Activated CD8-positive, alpha-beta T cell treated with anti-CD3 and anti-CD28 coated beads for 36 hours (primary cell): Measurements from ENCODE around the gene RPS6KC1. TPM values are rescaled to one million over a fixed set of nuclear protein-coding genes. Genes with fewer than 3 reads are reported as not detected.
"Not testable (repeated sequence)": the region's sequence is repeated elsewhere in the genome, so short reads cannot be mapped to it uniquely, and the experiment has no call there.

ENCODE experiments used
- ATAC-seq: fragments of 200-7000 bp; cut with Tn5 transposase; one replicate; pipeline ENCODE4 v1.10.0; 2021; ENCODE audit warnings: mild to moderate bottlenecking, moderate library complexity
- CTCF ChIA-PET: fragments of 350-600 bp; sonication (Branson Sonifier 250); formaldehyde crosslinking; loops from one replicate; lab custom pipeline; 2021; ENCODE audit warnings: antibody characterized with exemption; lab: Charles Lee
- POLR2A ChIA-PET: fragments of 350-600 bp; sonication (Branson Sonifier 250); formaldehyde crosslinking; loops from one replicate; lab custom pipeline; 2021; ENCODE audit warnings: antibody characterized with exemption; lab: Charles Lee
- DNase-seq: peaks from one replicate; pipeline ENCODE4 v3.0.0-alpha.2; 2020
- H3K27ac Mint-ChIP-seq: one replicate; pipeline ENCODE4 v1.8.0; 2021; ENCODE audit warnings: mild to moderate bottlenecking, mixed read lengths
- H3K27me3 Mint-ChIP-seq: one replicate; pipeline ENCODE4 v1.8.0; 2021; ENCODE audit warnings: mixed read lengths
- H3K36me3 Mint-ChIP-seq: one replicate; pipeline ENCODE4 v1.8.0; 2021; ENCODE audit warnings: low read depth, mixed read lengths
- H3K4me1 Mint-ChIP-seq: one replicate; pipeline ENCODE4 v1.8.0; 2021; ENCODE audit warnings: low read depth, mixed read lengths
- H3K4me3 Mint-ChIP-seq: one replicate; pipeline ENCODE4 v1.8.0; 2021; ENCODE audit warnings: mild to moderate bottlenecking, moderate library complexity, mixed read lengths
- H3K9me3 Mint-ChIP-seq: one replicate; pipeline ENCODE4 v1.8.0; 2021; ENCODE audit warnings: mixed read lengths
- CTCF ChIP-seq: fragments of 200-600 bp; IDR thresholded peaks from one replicate; pipeline ENCODE4 v1.8.0; 2022; ENCODE audit warnings: antibody characterized with exemption, mild to moderate bottlenecking
- intact Hi-C: fragments of 100-400 bp; cut with micrococcal nuclease; formaldehyde crosslinking; loops from one replicate; pipeline ENCODE4 v1.10.0; 2022
- total RNA-seq, 2 experiments: library from RNA; stranded (reverse); gene quantifications; one replicate each; pipeline ENCODE4 v1.2.3, GENCODE V29; 2021

Gene RPS6KC1
- total RNA-seq, 2 experiments from 2014 or later, result 5.3 TPM

- peak within 1 kb of the TSS; percentile 100 for H3K27ac Mint-ChIP-seq
- intact Hi-C loops, result loop anchor here (1.0 kb wide), 1 partner anchor 36 kb away; the partner anchor contains the start of gene RPS6KC1
- TF ChIP-seq CTCF, result no peak
- no peaks in the 10 kb centered on the region for H3K9me3 Mint-ChIP-seq
- H3K4me3 Mint-ChIP-seq, result peak within 1 kb of the TSS; percentile 96
- ATAC-seq, result peak; percentile 98
- no peaks in the 10 kb centered on the region for H3K27me3 Mint-ChIP-seq
- H3K4me1 Mint-ChIP-seq, result peaks cover 26% of the 10 kb centered on the region
- peak; percentile 98 for DNase-seq
- ChIA-PET POLR2A (interaction anchor here (1.0 kb wide), 1 partner anchor 10 kb away, joined by 3 read pairs; no protein-coding TSS in a partner anchor), CTCF (interaction anchor here (1.9 kb wide), 1 partner anchor 19 kb away, joined by 7 read pairs; no protein-coding TSS in a partner anchor)
- peaks cover 17% of the 10 kb centered on the region for H3K36me3 Mint-ChIP-seq
These were observed 35.7 kb upstream of the RPS6KC1 start, which contains the start of gene ANGEL2 for GRCh38 chr1:213015099-213016050. Gene ANGEL2 (minus strand): TSS chr1:213015867. CDS start chr1:213015671, 196 bp downstream.

GRCh38 chr1:213017447-213018273 lies 33.4 kb upstream of the RPS6KC1 start:
- intact Hi-C loops, result no loop called here
- Mint-ChIP-seq H3K36me3 (peaks cover 5% of the 10 kb centered on the region), H3K27me3 (no peaks in the 10 kb centered on the region), H3K4me1 (peaks cover 17% of the 10 kb centered on the region), H3K4me3 (no peak overlapping the region), H3K9me3 (no peaks in the 10 kb centered on the region), H3K27ac (no peak overlapping the region)
- no peak for TF ChIP-seq CTCF
- ATAC-seq (no peak), DNase-seq (no peak)
- CTCF ChIA-PET, result no interaction called here
- POLR2A ChIA-PET, result no interaction called here

- ATAC-seq (no peak), DNase-seq (no peak)
- peaks cover 4% of the 10 kb centered on the region for H3K4me1 Mint-ChIP-seq
- no peaks in the 10 kb centered on the region for H3K36me3 Mint-ChIP-seq
- intact Hi-C loops, result no loop called here
- TF ChIP-seq CTCF, result no peak
- ChIA-PET POLR2A (no interaction called here), CTCF (interaction anchor here (1.3 kb wide), 1 partner anchor 31 kb away, joined by 3 read pairs; the partner anchor contains the start of gene RPS6KC1)
- no peak overlapping the region for H3K27ac Mint-ChIP-seq
- H3K27me3 Mint-ChIP-seq, result peaks cover 7% of the 10 kb centered on the region
- no peaks in the 10 kb centered on the region for H3K9me3 Mint-ChIP-seq
- H3K4me3 Mint-ChIP-seq, result no peak overlapping the region
These were observed 31.6 kb upstream of the RPS6KC1 start for GRCh38 chr1:213019450-213019849.

GRCh38 chr1:213020016-213020415 lies 31.0 kb upstream of the RPS6KC1 start:
- Mint-ChIP-seq H3K27me3 (peaks cover 8% of the 10 kb centered on the region), H3K27ac (no peak overlapping the region), H3K36me3 (no peaks in the 10 kb centered on the region), H3K4me3 (no peak overlapping the region), H3K9me3 (no peaks in the 10 kb centered on the region), H3K4me1 (peaks cover 3% of the 10 kb centered on the region)
- ATAC-seq, result no peak
- TF ChIP-seq CTCF, result no peak
- CTCF ChIA-PET, result interaction anchor here (1.3 kb wide), 1 partner anchor 31 kb away, joined by 3 read pairs; the partner anchor contains the start of gene RPS6KC1
- intact Hi-C loops, result no loop called here
- DNase-seq, result no peak
- POLR2A ChIA-PET, result no interaction called here

- CTCF ChIA-PET, POLR2A ChIA-PET, ATAC-seq, H3K9me3 Mint-ChIP-seq, H3K4me1 Mint-ChIP-seq, intact Hi-C loops, H3K36me3 Mint-ChIP-seq, DNase-seq, H3K4me3 Mint-ChIP-seq, H3K27ac Mint-ChIP-seq: not testable (repeated sequence)
- H3K27me3 Mint-ChIP-seq, result peaks cover 33% of the 10 kb centered on the region
These were observed 24.0 kb upstream of the RPS6KC1 start for GRCh38 chr1:213027024-213027423.
